Activated T-cell treated with anti-CD3 and anti-CD28 coated beads, Interleukin-2, amount 50 U/mL, for 24 hours (primary cell): Measurements from ENCODE around the gene RAD51B.
"Not testable (repeated sequence)": the region's sequence is repeated elsewhere in the genome, so short reads cannot be mapped to it uniquely, and the experiment has no call there.

Source experiments
- DNase-seq: peaks from one replicate; pipeline ENCODE4 v3.0.0-alpha.2; 2020
- H3K27ac Mint-ChIP-seq: 2 replicates; pipeline ENCODE4 v1.8.0; 2020; ENCODE audit warnings: mild to moderate bottlenecking, mixed read lengths
- H3K27me3 Mint-ChIP-seq: 2 replicates; pipeline ENCODE4 v1.8.0; 2020; ENCODE audit warnings: mixed read lengths
- H3K36me3 Mint-ChIP-seq: 2 replicates; pipeline ENCODE4 v1.8.0; 2020; ENCODE audit warnings: low read depth, mixed read lengths
- H3K4me1 Mint-ChIP-seq: 2 replicates; pipeline ENCODE4 v1.8.0; 2020; ENCODE audit warnings: low read depth, mixed read lengths
- H3K4me3 Mint-ChIP-seq: 2 replicates; pipeline ENCODE4 v1.8.0; 2020; ENCODE audit warnings: mild to moderate bottlenecking, moderate library complexity, mixed read lengths
- H3K9me3 Mint-ChIP-seq: 2 replicates; pipeline ENCODE4 v1.8.0; 2020; ENCODE audit warnings: mixed read lengths

RAD51B gene

DNA sequence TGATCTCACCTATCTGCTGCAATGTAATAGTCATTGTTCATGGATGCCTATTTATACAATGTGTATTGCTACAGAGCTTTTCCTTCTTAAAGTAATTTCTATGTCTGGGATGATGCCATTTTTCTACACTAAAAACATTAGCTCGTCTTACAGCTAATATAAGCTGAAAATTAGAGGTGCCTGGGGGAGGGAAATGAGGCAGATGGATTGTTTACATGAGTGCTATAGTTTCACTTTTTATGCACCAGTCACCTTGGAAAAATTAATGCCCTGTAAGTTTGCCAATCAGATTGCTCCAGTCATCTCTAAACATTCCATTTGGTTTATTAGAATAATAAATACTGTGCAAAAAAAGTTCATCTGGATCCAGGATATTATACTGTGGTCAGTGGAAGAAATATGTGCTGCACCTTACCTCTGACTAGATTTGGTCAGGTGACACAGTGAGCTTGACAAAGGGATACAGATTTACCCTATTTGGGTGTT lies 436.2 kb downstream of the RAD51B start:
- H3K4me1 Mint-ChIP-seq, result peaks cover 64% of the 10 kb centered on the region
- H3K27ac Mint-ChIP-seq, result no peak overlapping the region
- H3K9me3 Mint-ChIP-seq, result no peaks in the 10 kb centered on the region
- no peaks in the 10 kb centered on the region for H3K27me3 Mint-ChIP-seq
- H3K4me3 Mint-ChIP-seq, result no peak overlapping the region
- DNase-seq, result no peak
- no peaks in the 10 kb centered on the region for H3K36me3 Mint-ChIP-seq

DNA sequence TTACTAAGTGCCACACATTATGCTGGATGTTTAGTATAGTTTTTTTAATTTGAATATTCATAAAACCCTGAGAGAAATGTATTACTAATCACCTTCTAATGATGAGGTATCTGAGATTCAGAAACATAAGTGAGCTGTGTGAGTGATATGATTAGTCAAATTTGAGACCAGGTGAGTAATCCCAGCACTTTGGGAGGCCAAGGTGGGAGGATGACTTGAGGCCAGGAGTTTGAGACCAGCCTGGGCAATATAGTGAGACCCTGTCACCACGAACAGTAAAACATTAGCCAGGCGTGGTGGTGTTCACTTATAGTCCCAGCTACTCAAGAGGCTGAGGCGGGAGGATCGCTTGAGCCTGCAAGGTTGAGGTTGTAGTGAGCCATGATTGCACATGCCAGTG lies 438.4 kb downstream of the RAD51B start:
- DNase-seq, result no peak
- peaks cover 69% of the 10 kb centered on the region for H3K4me1 Mint-ChIP-seq
- H3K9me3 Mint-ChIP-seq, result no peaks in the 10 kb centered on the region
- H3K36me3 Mint-ChIP-seq, result no peaks in the 10 kb centered on the region
- H3K27ac Mint-ChIP-seq, result no peak overlapping the region
- no peak overlapping the region for H3K4me3 Mint-ChIP-seq
- H3K27me3 Mint-ChIP-seq, result no peaks in the 10 kb centered on the region

DNA sequence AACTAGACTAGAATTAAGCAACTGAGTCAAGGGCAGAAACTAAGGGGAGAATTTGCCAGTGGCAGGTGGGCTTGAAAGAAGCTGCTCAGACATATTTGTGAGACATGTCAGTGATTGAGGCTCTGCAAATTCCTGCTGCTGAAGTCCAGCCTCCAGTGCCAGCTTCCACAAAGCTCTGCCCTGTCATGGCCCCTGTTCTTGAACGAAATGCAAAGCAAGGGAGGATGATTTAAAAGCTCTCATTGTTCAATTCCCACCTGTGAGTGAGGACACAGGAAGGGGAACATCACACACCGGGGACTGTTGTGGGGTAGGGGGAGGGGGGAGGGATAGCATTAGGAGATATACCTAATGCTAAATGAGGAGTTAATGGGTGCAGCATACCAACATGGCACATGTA lies 439.4 kb downstream of the RAD51B start:
- H3K4me3 Mint-ChIP-seq, result not testable (repeated sequence)
- peaks cover 75% of the 10 kb centered on the region for H3K4me1 Mint-ChIP-seq

DNA sequence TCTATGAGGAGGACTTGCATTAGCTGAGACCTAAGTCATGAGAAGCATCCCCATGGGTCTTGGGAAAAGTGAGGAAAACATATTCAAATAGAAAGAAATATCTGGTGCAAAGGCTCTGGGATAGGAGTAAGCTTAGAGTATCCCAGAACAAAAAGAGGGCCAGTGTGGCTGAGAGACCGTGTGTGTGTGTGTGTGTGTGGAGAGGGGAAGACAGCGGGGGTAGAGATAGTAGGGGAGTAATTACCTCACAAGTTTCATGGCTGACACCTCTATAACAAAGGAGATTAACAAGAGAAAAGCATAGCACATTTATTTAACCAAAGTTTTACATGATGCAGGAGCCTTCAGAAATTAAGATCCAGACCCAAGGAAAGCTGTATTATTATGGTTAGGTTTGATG lies 440.5 kb downstream of the RAD51B start:
- Mint-ChIP-seq H3K27ac (no peak overlapping the region), H3K27me3 (no peaks in the 10 kb centered on the region), H3K4me3 (no peak overlapping the region), H3K9me3 (no peaks in the 10 kb centered on the region), H3K36me3 (no peaks in the 10 kb centered on the region), H3K4me1 (peaks cover 71% of the 10 kb centered on the region)
- DNase-seq, result no peak

More for the DNA sequence above, 439.4 kb downstream of the RAD51B start:
- DNase-seq, H3K9me3 Mint-ChIP-seq, H3K27ac Mint-ChIP-seq, H3K36me3 Mint-ChIP-seq, H3K27me3 Mint-ChIP-seq: not testable (repeated sequence)

DNA sequence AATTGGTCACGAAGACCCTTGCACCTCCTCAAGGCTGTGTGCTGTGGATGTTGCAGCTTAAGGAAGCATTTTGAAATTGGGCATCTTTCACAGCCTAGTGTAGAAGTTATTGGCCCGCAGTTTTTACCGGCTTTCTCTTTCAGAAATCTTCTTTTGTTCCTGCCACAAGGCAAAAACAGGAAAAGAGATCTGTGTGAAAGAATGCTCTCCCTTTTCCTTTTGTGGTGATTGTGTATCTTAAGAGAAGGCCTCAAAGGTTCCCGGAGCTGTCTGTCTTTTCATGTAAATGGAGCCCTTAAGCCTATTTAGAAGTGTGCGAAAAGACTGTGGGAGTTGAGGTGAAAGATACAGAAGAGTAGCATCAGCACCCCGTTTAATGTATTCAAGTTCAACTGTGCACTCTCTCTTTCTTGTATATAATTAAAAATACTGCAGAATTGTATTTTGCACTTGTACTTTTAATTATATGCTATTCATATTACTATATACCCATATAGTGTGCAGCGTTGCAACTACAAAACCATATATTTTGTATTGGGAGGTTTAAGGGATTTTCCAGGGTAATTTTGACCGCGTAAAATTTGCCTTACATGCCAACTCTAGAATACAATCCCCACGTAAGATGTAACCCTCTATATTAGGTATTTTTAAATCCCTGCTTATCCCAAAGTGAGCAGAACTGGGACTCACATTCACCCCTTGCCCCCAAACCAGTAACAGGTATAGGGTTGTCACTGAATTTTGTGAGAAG lies 441.7 kb downstream of the RAD51B start:
- no peak for DNase-seq
- Mint-ChIP-seq H3K4me3 (no peak overlapping the region), H3K9me3 (no peaks in the 10 kb centered on the region), H3K4me1 (peaks cover 61% of the 10 kb centered on the region), H3K27me3 (no peaks in the 10 kb centered on the region), H3K27ac (peak overlapping the region; percentile 50), H3K36me3 (no peaks in the 10 kb centered on the region)

DNA sequence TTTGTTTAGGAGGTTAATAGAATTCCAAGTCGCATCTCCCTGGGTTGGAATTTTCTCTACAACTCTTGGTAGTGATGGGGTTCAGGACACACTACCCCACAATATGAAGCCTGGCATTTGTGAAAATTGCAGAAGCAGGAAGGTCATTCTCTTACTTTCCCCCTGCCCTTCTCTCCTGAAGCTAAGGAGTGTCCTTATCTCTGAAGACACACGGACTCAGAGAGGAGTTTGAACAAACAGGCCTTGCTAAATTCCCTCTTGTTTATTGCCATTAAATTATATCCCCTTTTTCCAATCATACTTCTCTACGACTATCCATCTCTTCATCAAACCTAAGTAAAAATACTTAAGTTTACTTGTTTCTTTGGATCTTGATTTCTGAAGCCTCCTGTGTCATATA lies 443.0 kb downstream of the RAD51B start:
- Mint-ChIP-seq H3K4me3 (no peak overlapping the region), H3K9me3 (no peaks in the 10 kb centered on the region), H3K27me3 (no peaks in the 10 kb centered on the region), H3K27ac (no peak overlapping the region), H3K4me1 (peaks cover 62% of the 10 kb centered on the region), H3K36me3 (no peaks in the 10 kb centered on the region)
- no peak for DNase-seq

DNA sequence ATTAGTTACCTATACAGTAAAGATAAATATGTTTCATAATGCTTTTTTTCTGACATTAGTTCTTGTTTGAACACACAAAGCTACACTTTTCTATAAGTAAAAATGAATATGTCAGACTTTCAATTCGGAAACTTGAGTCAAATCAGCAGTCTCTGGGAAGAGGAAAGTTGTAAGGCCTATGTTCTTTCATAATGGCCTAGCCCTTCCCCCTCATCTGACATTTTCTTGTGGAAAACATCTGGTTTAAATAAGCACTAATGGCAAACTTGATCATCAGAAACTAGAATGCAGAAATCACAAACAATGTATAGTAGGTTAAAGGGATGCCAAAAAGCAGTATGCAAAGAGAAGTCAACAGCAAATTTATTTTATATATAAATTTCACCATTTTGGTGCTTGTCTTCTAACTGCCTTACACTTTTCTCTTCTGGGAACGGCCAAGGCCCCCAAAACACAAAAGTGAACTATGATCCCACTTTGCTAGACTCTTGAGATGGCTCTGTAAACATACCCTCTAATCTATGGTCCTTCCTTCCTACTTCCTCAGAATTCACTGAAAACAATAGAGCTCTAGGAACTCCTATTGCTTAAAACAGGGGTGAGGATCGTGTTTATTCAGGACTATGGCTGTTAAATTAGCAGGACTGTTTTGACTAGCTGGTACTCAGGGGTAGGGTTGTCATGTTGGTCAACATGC lies 444.1 kb downstream of the RAD51B start:
- DNase-seq, result no peak
- Mint-ChIP-seq H3K36me3 (no peaks in the 10 kb centered on the region), H3K4me1 (peaks cover 64% of the 10 kb centered on the region), H3K4me3 (no peak overlapping the region), H3K27me3 (no peaks in the 10 kb centered on the region), H3K9me3 (no peaks in the 10 kb centered on the region), H3K27ac (no peak overlapping the region)

DNA sequence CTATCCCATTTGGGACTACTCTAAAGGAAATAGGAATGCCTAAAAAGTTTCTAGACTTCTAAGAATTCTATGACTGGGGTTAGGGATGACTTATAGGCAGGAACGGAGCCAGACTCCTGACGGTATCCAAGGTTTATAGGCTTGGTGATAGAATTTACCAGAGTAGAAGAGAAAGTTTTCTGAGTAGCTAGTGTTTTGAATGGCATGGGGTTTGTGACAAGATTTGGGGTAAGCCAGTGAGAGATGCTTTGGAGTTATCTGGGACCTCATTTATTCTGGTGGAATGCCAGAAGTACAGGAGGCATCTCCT lies 444.6 kb downstream of the RAD51B start:
- Mint-ChIP-seq H3K27me3 (no peaks in the 10 kb centered on the region), H3K27ac (no peak overlapping the region), H3K9me3 (no peaks in the 10 kb centered on the region), H3K4me1 (peaks cover 65% of the 10 kb centered on the region), H3K36me3 (no peaks in the 10 kb centered on the region), H3K4me3 (no peak overlapping the region)
- no peak for DNase-seq

DNA sequence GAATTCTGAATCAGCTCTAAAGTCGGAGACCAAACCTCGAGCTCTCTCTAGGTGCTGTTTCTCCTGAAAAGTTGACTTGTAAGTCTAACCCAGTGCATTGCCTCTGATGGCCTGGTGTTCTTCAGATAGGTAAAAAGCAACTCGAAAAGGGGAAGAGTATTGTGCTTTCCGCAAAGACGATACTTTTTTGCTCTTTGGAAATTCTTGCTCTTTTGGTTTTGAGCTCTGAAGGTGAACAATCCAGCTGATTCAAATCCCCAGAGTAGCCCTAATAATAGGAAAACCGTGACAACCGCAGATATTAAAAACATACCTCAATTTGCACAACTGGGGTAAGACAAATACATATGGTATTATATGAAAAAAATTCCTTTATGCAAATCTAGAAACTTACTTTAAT lies 447.4 kb downstream of the RAD51B start:
- no peaks in the 10 kb centered on the region for H3K36me3 Mint-ChIP-seq
- peaks cover 52% of the 10 kb centered on the region for H3K4me1 Mint-ChIP-seq
- H3K4me3 Mint-ChIP-seq, result no peak overlapping the region
- H3K27ac Mint-ChIP-seq, result no peak overlapping the region
- DNase-seq, result no peak
- no peaks in the 10 kb centered on the region for H3K9me3 Mint-ChIP-seq
- H3K27me3 Mint-ChIP-seq, result no peaks in the 10 kb centered on the region

DNA sequence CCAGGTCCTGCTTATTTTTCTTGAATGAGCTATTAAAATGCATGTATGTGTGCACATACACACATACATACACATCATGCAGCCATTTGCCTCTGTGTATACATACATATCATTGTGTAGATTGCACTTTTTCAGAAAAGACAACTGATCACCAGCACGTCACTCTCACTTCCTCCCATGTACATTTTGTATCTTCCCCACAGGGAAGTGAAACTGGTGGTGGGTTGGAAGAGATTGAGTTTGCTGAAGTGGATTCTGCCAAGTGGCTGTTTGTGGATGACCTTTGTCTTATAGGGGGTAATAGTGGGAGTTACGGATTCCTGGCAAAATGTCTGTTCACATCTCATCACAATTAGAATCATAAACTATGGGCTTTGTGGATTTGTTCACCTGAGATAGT lies 448.6 kb downstream of the RAD51B start:
- Mint-ChIP-seq H3K27ac (peak overlapping the region; percentile 65), H3K4me3 (no peak overlapping the region), H3K36me3 (no peaks in the 10 kb centered on the region), H3K9me3 (no peaks in the 10 kb centered on the region), H3K4me1 (peaks cover 46% of the 10 kb centered on the region), H3K27me3 (no peaks in the 10 kb centered on the region)
- DNase-seq, result no peak

DNA sequence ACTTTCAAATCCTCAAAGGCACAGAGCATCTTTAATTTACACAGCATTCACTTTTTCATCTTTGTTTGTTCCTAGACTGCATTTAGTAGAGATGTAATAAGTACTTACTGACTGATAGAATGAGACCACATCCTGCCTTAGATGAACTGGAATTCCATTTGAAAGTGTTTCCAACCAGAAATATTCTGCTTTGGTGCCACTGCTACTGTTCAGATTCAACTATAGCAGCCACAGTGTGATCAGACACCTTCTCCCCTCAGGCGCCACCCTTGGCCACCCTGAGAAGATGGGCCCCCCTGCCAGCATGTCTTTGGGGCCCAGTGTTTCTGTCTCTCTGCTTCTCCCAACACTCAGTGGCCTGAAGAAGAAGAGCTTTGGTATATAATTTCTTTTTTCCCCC lies 449.1 kb downstream of the RAD51B start:
- H3K4me1 Mint-ChIP-seq, result peaks cover 43% of the 10 kb centered on the region
- no peak for DNase-seq
- peak overlapping the region; percentile 65 for H3K27ac Mint-ChIP-seq
- H3K27me3 Mint-ChIP-seq, result no peaks in the 10 kb centered on the region
- H3K9me3 Mint-ChIP-seq, result no peaks in the 10 kb centered on the region
- H3K36me3 Mint-ChIP-seq, result no peaks in the 10 kb centered on the region
- no peak overlapping the region for H3K4me3 Mint-ChIP-seq

DNA sequence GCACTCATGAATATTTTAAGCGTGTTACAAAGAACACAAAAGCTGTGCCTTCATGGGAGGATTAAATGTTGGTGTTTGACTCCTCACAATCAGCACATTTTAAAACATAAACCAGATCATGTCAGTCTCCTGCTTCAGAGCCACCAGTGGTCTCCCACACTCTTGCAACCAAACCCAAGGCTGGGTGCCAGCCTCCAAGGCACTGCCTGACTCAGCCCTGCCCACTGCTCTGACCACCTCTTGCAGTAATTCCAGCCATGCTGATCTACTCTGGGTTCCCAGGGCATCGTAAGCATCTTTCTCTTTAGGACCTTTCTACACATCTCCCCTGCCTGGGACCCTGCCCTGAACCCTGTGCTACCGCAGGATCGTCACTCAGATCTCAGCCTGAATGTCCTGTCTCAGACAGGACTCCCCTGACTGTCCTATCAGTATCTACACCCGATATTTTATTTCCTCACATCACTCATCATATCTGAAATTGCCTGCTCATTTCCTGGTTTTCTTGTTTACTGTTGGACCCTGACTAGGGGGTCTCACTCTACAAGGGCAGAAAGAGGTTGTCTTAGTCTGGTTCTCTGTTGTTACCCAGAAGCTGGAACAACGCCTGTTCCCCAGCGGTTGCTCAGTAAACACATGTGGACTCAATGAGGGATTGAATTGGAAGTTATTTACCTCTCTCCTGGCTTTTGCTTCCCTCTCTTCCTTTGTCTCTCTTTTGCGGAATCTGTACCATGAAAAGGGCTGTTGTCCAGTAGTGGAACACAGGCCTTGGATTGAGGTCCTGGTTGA lies 449.8 kb downstream of the RAD51B start:
- H3K9me3 Mint-ChIP-seq, result no peaks in the 10 kb centered on the region
- H3K4me1 Mint-ChIP-seq, result peaks cover 41% of the 10 kb centered on the region
- peak overlapping the region; percentile 12 for H3K27ac Mint-ChIP-seq
- DNase-seq, result no peak
- H3K36me3 Mint-ChIP-seq, result no peaks in the 10 kb centered on the region
- no peak overlapping the region for H3K4me3 Mint-ChIP-seq
- no peaks in the 10 kb centered on the region for H3K27me3 Mint-ChIP-seq

DNA sequence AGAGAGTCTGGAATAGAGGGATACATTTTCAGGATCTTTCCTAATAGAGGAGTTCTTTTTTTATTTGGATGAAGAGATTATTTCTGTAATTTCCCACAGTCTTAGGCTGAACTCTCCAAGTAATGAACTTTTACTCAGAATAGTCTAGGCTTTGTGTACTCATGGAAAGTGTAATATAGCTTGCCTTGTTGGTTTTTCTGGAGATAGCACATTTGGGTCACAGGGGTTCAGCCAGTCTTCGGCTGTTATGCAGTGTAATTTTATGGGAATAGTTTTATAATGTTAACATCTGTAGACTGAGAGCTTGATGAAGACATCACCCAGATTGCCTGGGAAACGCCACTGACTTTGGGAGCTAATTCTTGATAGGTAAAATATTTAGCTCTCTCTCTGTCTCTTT lies 450.8 kb downstream of the RAD51B start:
- H3K36me3 Mint-ChIP-seq, result no peaks in the 10 kb centered on the region
- H3K27ac Mint-ChIP-seq, result no peak overlapping the region
- H3K4me3 Mint-ChIP-seq, result no peak overlapping the region
- no peaks in the 10 kb centered on the region for H3K27me3 Mint-ChIP-seq
- H3K4me1 Mint-ChIP-seq, result peaks cover 49% of the 10 kb centered on the region
- no peak for DNase-seq
- H3K9me3 Mint-ChIP-seq, result no peaks in the 10 kb centered on the region

DNA sequence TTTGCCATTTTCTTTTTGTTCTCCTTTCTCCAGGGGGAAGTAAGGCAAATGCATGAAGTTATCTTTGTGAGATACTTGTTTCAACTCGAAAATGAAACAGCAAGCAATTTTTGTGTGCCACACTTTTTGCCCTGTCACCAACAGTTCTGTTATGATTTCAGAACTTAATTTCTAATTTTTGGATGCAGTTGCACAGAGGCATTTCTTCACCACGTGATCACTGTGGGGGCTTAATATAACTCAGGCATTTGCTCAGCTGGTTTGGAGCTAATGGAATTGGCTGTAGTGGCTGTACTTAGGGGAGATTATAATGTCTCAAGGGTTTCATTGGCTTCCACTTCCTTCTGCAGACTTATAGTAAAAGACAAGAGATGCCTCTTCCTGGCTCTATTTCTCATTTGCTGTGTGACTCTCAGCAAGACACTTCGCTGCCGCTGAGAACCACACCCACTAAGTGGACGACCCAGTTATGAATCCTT lies 452.4 kb downstream of the RAD51B start:
- Mint-ChIP-seq H3K4me3 (no peak overlapping the region), H3K4me1 (peaks cover 59% of the 10 kb centered on the region), H3K9me3 (no peaks in the 10 kb centered on the region), H3K27me3 (no peaks in the 10 kb centered on the region), H3K27ac (no peak overlapping the region), H3K36me3 (no peaks in the 10 kb centered on the region)
- no peak for DNase-seq

DNA sequence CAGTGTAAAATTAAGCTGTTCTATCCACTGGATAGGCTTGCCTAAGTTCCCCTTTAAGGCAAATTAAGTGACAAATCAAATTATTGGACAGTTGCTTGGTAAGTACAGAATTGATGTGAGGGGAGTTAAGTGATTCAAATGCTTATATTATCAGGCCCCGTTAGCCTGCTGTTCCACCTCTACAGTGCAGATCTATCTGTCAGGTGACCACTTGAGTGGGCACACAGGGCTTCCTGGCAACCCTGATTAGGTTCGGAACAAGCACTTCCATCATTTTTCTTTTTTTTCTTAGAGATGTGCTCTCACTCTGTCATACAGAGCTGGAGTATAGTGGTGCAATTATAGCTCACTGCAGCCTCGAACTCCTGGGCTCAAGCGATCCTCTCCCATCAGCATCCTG lies 453.8 kb downstream of the RAD51B start:
- H3K27ac Mint-ChIP-seq, result no peak overlapping the region
- no peak for DNase-seq
- no peaks in the 10 kb centered on the region for H3K9me3 Mint-ChIP-seq
- H3K27me3 Mint-ChIP-seq, result no peaks in the 10 kb centered on the region
- H3K36me3 Mint-ChIP-seq, result no peaks in the 10 kb centered on the region
- H3K4me3 Mint-ChIP-seq, result no peak overlapping the region
- H3K4me1 Mint-ChIP-seq, result peaks cover 46% of the 10 kb centered on the region
